Germinal center (tissue), 1 donor: ENCODE data around the gene PCSK9.

Experiments used
- DNase-seq: peaks from one replicate; pipeline ENCODE4 v3.0.0; 2012; ENCODE audit warnings: mixed read lengths, low spot score

PCSK9 gene

GRCh38 chr1:55044617-55045397, 5.5 kb downstream of the PCSK9 start:
- no peak for DNase-seq

- DNase-seq = no peak
Observed at GRCh38 chr1:55045430-55045829, 6.1 kb downstream of the PCSK9 start.

GRCh38 chr1:55046871-55047270, 7.5 kb downstream of the PCSK9 start:
- DNase-seq = no peak

GRCh38 chr1:55047611-55048010, 8.3 kb downstream of the PCSK9 start:
- DNase-seq = no peak

- DNase-seq = no peak
Observed at GRCh38 chr1:55048453-55049270, 9.3 kb downstream of the PCSK9 start.

- DNase-seq = no peak
Observed at GRCh38 chr1:55049271-55049913, 10.0 kb downstream of the PCSK9 start.

- no peak for DNase-seq
Observed at GRCh38 chr1:55049914-55050278, 10.5 kb downstream of the PCSK9 start.

- no peak for DNase-seq
Observed at GRCh38 chr1:55050283-55050682, 10.9 kb downstream of the PCSK9 start.

GRCh38 chr1:55051169-55051568, 11.8 kb downstream of the PCSK9 start:
- DNase-seq = no peak

- no peak for DNase-seq
Observed at GRCh38 chr1:55051621-55052020, 12.3 kb downstream of the PCSK9 start.

GRCh38 chr1:55052221-55053142, 13.1 kb downstream of the PCSK9 start:
- no peak for DNase-seq

- DNase-seq = no peak
Observed at GRCh38 chr1:55053265-55053954, 14.1 kb downstream of the PCSK9 start.

- DNase-seq = no peak
Observed at GRCh38 chr1:55054396-55054795, 15.0 kb downstream of the PCSK9 start.

GRCh38 chr1:55055084-55055882, 15.9 kb downstream of the PCSK9 start:
- no peak for DNase-seq

- no peak for DNase-seq
Observed at GRCh38 chr1:55055951-55056631, 16.7 kb downstream of the PCSK9 start.

GRCh38 chr1:55056632-55056992, 17.3 kb downstream of the PCSK9 start:
- no peak for DNase-seq

GRCh38 chr1:55057270-55057955, 18.1 kb downstream of the PCSK9 start:
- no peak for DNase-seq

GRCh38 chr1:55057956-55058298, 18.6 kb downstream of the PCSK9 start:
- DNase-seq = no peak
